ENCODE data around the gene DNAH14. TPM values are rescaled to one million over a fixed set of nuclear protein-coding genes. Genes with fewer than 3 reads are reported as not detected.
"Not testable (repeated sequence)": the region's sequence is repeated elsewhere in the genome, so short reads cannot be mapped to it uniquely, and the experiment has no call there.

DNAH14 gene
- total RNA-seq, 1 experiment from 2014 or later = 39.7 TPM

GRCh38 chr1:225159793-225160192 lies 230.3 kb downstream of the DNAH14 start:
- Histone ChIP-seq H3K27me3 (ENCODE audit: insufficient read depth, low read length) (no peaks in the 10 kb centered on the region), H2BK20ac (ENCODE audit: low read depth, low read length, poor library complexity, severe bottlenecking) (no peak overlapping the region), H4K20me1 (ENCODE audit: control insufficient read depth, insufficient read depth, insufficient read length) (no peaks in the 10 kb centered on the region), H3K14ac (ENCODE audit: insufficient read depth, low read length) (no peak overlapping the region), H4K8ac (replicated peaks; ENCODE audit: insufficient read length, low read depth, low read length) (no peak overlapping the region), H2BK15ac (ENCODE audit: low read depth, low read length) (no peak overlapping the region), H4K5ac (ENCODE audit: insufficient read length, low read depth, low read length) (no peak overlapping the region), H3K4ac (ENCODE audit: low read depth, low read length) (no peak overlapping the region), H2AK5ac (ENCODE audit: insufficient read length, low read length) (no peak overlapping the region), H2BK12ac (ENCODE audit: insufficient read length, low read depth, low read length) (no peak overlapping the region), H2AFZ (ENCODE audit: low read length) (no peak overlapping the region), H3K27ac (ENCODE audit: insufficient read length, low read depth, low read length) (no peak overlapping the region), H3K18ac (ENCODE audit: insufficient read length, low read depth, low read length) (no peak overlapping the region), H3K56ac (ENCODE audit: insufficient read length, low read depth, low read length) (no peak overlapping the region), H3K4me1 (ENCODE audit: insufficient read depth, low read length) (no peaks in the 10 kb centered on the region), H3K79me2 (ENCODE audit: insufficient read depth, low read length) (no peaks in the 10 kb centered on the region), H3T11ph (ENCODE audit: low read length) (no peak overlapping the region), H3K4me2 (ENCODE audit: insufficient read depth, insufficient read length, low read length) (no peak overlapping the region), H3K79me1 (ENCODE audit: insufficient read depth, low read depth, low read length, poor library complexity, severe bottlenecking) (no peaks in the 10 kb centered on the region), H3K9ac (ENCODE audit: extremely low read depth, insufficient read length, low read length) (no peak overlapping the region), H4K91ac (ENCODE audit: insufficient read length, low read depth, low read length) (no peak overlapping the region), H3K9me3 (ENCODE audit: control insufficient read depth, low read depth, low read length) (no peaks in the 10 kb centered on the region), H3K23ac (ENCODE audit: insufficient read length, low read depth, low read length) (no peak overlapping the region), H3K23me2 (ENCODE audit: insufficient read length, low read depth, low read length, poor library complexity, severe bottlenecking) (no peaks in the 10 kb centered on the region), H2BK5ac (ENCODE audit: insufficient read length, low read length) (no peak overlapping the region), H2BK120ac (ENCODE audit: low read depth, low read length, poor library complexity, severe bottlenecking) (no peak overlapping the region)
- no peak for TF ChIP-seq CTCF (conservative IDR thresholded peaks at IDR 0.05)
- Mint-ChIP-seq H3K9me3 (no peaks in the 10 kb centered on the region), H3K4me1 (no peaks in the 10 kb centered on the region), H3K27me3 (ENCODE audit: low read depth) (no peaks in the 10 kb centered on the region), H3K27ac (no peak overlapping the region), H3K4me3 (no peak overlapping the region), H3K36me3 (ENCODE audit: insufficient read depth in 1 of 3, low read depth in 3 of 3) (no peaks in the 10 kb centered on the region; a peak in 1 of 7 replicates)
- DNase-seq = no peak
- no CpG with 5 or more reads among the region's 1 CpG for WGBS (ENCODE audit: extremely low coverage, insufficient read length, low lambda C conversion rate)

- not testable (repeated sequence) for H2BK15ac ChIP-seq (ENCODE audit: low read depth, low read length); H2AFZ ChIP-seq (ENCODE audit: low read length); H2BK20ac ChIP-seq (ENCODE audit: low read depth, low read length, poor library complexity, severe bottlenecking); H4K8ac ChIP-seq (replicated peaks; ENCODE audit: insufficient read length, low read depth, low read length); H2BK120ac ChIP-seq (ENCODE audit: low read depth, low read length, poor library complexity, severe bottlenecking); H2BK12ac ChIP-seq (ENCODE audit: insufficient read length, low read depth, low read length); H2AK5ac ChIP-seq (ENCODE audit: insufficient read length, low read length); H4K5ac ChIP-seq (ENCODE audit: insufficient read length, low read depth, low read length); H3K4me2 ChIP-seq (ENCODE audit: insufficient read depth, insufficient read length, low read length); H3K14ac ChIP-seq (ENCODE audit: insufficient read depth, low read length); DNase-seq; H3K23ac ChIP-seq (ENCODE audit: insufficient read length, low read depth, low read length); H3K27me3 Mint-ChIP-seq (ENCODE audit: low read depth); H3K4ac ChIP-seq (ENCODE audit: low read depth, low read length); H3T11ph ChIP-seq (ENCODE audit: low read length); H3K56ac ChIP-seq (ENCODE audit: insufficient read length, low read depth, low read length); H3K27ac Mint-ChIP-seq; H2BK5ac ChIP-seq (ENCODE audit: insufficient read length, low read length); H3K27me3 ChIP-seq (ENCODE audit: insufficient read depth, low read length); H4K20me1 ChIP-seq (ENCODE audit: control insufficient read depth, insufficient read depth, insufficient read length); H3K4me3 Mint-ChIP-seq; H3K9me3 ChIP-seq (ENCODE audit: control insufficient read depth, low read depth, low read length); H3K23me2 ChIP-seq (ENCODE audit: insufficient read length, low read depth, low read length, poor library complexity, severe bottlenecking); H3K79me1 ChIP-seq (ENCODE audit: insufficient read depth, low read depth, low read length, poor library complexity, severe bottlenecking); H4K91ac ChIP-seq (ENCODE audit: insufficient read length, low read depth, low read length); H3K18ac ChIP-seq (ENCODE audit: insufficient read length, low read depth, low read length); H3K9ac ChIP-seq (ENCODE audit: extremely low read depth, insufficient read length, low read length); H3K4me1 ChIP-seq (ENCODE audit: insufficient read depth, low read length); H3K27ac ChIP-seq (ENCODE audit: insufficient read length, low read depth, low read length); H3K79me2 ChIP-seq (ENCODE audit: insufficient read depth, low read length); H3K4me1 Mint-ChIP-seq
- Mint-ChIP-seq H3K36me3 (ENCODE audit: insufficient read depth in 1 of 3, low read depth in 3 of 3) (peaks cover 23 to 47% (median 42%) of the 10 kb centered on the region in 3 experiments), H3K9me3 (peaks cover 64 to 72% of the 10 kb centered on the region in 2 experiments)
- no CpG with 5 or more reads among the region's 3 CpGs for WGBS (ENCODE audit: extremely low coverage, insufficient read length, low lambda C conversion rate)
These were observed 247.9 kb downstream of the DNAH14 start for GRCh38 chr1:225177409-225177808.
